CD4-positive, alpha-beta T cell treated with Interleukin-4 for 1 hour (primary cell): ENCODE measurements around the gene PPOX.
A peak's percentile ranks its signal among the peaks of the same experiment; 100 is the strongest.

Experiments
- DNase-seq, 2 donors: peaks; one replicate each; pipeline ENCODE4 v3.0.0-alpha.2; 2020 to 2022

The PPOX gene

DNA sequence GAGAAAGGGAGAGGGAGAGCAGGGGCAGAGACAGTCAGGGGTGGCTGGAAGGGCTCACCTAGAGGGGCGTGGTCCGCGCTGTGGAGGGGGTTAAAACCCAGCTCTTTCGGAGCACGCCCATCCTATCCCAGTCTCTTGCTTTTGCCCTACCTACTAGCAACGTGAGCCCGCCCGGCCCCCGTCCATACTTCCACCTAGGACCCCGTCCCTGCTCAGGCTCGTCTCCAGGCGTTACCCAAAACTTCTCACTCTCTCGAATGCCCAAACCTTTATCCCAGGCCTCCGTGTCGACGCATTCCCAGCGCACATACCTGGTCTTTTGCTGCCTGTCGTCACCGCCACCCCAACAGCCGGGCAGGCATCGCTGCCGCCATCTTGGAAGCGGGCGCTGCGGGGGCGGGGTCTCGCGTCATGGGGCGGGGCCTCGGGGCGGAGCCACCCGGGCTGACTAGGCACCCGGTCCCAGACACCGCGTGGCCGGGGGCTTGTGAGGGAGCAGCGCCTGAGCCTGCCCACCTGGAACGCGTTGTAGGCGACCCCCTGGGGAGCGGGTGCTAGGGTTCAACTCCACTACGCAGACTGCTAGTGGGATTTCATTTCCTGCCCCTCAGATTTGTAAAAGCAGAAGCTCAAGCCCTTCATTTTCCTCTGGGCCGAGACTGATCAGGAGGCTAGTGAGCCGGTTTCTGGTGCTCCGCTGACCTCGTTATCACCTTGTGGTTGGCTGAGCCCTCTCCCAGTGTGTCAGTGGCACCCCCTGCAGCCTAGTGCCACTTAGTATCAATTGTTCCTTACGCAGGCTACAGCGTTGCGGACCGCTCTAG lies 11.1 kb downstream of the PPOX start, which contains the start of gene B4GALT3:
B4GALT3 (minus strand) TSS at position 396 of the 824 bp plus-strand sequence. CDS start 1,447 bp downstream, outside the sequence.
- peak; percentile 90 to 93 for DNase-seq

DNA sequence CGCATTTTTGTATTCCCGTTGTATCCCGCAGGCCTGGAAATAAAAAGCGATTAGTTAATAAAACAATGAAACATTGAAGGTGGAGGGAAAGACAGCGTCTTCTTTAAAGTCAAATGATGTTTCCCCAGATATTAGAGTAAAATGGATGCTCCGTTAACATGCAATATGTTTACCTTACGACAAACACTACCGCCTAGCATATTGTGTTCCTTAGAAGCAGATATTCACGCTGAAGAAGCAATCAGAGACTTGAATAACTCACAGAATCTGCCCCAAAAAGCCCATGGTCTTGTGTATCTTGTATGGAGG lies 11.7 kb downstream of the PPOX start:
- DNase-seq = no peak

DNA sequence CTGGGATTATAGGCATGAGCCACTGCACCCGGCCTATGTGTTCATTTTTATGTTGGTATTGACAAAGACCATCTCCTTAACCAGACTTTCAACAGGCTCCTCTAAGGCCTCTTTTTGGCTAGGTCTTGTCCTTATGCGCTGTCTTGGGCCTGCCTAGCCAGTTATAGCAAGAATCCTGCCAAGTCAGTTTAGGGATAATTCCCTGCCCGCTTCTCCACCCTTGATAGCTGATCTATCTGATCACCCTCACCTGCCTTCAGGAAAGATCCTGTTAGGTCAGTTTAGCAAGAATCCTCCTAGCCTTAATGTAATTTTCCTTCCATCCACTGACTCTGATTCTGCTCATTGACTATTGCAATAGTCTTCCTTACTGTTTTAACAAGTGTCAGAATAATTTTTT lies 13.5 kb downstream of the PPOX start:
- DNase-seq = no peak

DNA sequence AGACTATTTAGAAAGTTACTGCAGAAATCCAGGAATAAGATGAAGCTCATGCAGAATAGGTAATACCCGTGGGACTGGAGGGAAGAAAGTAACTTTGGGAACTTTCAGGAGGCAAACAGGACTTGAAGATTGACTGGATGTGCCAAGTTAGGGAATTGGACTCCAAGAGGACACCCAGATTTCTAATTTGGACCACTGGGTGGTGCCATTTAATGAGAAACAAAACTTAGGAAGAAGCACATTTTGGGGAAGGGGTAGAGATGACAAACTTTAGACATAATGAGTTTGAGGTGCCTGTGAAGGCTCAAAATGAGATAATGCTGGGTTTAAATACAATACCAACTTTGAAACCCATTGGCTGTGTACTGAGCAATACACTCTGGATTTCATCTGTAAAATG lies 14.4 kb downstream of the PPOX start:
- peak in 1 of 2 donors; percentile 37 for DNase-seq

DNA sequence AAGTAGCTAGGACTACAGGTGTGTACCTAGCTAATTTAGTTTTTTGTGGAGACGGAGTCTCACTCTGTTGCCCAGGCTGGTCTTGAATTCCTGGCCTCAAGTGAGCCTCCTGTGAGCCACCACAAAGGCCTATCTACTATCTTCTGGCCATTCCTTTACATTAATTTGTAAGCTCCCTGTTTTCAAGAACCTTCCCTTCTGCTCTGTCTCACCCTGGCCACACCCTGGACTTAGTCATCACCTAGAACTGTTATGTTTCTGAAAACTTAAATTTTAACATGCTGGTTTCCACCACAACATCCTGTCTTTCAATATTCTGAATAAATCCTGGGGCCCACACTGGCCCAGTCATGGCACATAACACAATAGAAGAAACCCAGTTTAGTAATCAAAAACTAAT lies 16.0 kb downstream of the PPOX start:
- peak; percentile 74 to 85 for DNase-seq

DNA sequence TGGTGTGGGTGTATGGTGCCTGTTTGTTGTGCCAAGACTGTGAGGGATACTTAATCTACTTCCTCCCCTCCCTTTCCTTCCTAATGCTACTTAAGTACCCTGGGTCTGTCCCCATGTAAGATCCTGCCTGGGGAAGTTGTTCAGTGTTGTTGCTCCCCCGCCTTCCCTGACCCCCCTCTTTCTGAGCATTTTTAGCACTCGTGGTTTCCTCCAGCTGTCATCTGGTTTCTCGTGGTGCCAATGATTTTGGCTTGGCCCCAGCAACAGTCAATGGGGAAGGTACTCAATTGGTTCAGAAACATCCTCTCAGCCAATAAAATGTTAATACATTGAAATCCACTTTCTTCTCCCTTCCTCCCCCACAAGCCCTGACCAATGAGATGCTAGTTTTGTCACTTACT lies 19.1 kb downstream of the PPOX start:
- peak; percentile 89 to 93 for DNase-seq

DNA sequence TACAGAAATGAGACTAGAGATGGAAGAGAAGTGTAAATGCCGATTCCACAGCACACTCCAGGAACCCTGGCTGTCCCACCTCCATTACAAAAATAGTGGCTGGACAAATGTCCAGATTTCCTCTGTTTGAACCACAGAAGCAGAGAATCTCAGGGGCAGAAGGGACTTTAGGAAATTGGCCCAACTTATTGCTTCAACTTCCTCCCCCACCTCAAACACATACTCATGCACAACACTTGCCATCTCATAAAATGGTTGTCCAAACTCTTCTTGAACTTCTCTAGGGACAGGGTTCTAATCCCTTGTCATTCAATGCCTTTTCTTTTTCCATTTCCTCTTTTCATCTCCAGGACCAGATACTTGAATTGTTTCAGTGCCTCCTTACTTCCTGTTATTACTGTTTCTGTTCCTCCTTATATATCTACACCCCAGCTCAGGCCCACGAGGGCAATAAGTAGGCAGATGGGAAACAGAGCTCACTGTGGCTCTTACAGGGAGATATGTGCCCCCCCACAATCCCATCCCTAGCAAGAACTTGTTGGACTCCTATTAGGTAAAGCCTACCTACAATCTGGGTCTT lies 19.6 kb downstream of the PPOX start:
- peak; percentile 39 to 40 for DNase-seq

DNA sequence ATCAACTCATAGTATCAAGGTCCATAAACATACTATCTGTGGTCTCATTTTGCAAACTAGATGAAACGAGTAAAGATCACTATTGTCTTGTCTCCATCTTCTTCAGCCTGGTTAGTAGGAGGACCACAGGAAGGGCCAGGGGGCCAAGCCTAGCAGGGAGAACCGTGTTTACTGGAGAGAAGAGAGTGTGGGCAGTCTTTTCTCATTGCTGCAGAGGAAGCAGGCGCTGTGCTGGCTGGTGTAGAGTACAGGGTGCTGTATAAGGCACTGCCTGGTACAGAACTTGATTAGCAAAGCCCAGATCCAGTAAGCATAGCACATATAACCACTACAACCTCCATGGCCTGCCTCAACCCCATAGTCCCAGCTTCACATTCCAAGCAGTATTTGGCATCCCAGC lies 21.1 kb downstream of the PPOX start:
- no peak for DNase-seq

DNA sequence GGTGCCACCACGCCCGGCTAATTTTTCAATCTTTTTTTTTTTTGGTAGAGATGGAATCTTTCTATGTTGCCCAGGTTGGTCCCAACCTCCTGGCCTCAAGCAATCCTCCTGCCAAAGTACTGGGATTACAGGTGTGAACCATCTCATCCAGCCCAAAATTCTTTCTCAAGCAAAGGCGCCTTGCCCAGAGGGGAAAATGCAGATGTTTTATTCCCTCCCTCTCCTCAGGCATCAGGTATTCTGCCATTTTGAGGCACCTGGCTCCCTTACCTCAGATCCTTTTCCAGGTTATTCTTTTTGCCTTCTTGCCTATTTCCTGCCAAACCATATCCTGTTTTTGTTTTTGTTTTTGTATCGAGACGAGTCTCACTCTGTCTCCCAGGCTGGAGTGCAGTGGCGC lies 22.2 kb downstream of the PPOX start:
- DNase-seq = no peak

DNA sequence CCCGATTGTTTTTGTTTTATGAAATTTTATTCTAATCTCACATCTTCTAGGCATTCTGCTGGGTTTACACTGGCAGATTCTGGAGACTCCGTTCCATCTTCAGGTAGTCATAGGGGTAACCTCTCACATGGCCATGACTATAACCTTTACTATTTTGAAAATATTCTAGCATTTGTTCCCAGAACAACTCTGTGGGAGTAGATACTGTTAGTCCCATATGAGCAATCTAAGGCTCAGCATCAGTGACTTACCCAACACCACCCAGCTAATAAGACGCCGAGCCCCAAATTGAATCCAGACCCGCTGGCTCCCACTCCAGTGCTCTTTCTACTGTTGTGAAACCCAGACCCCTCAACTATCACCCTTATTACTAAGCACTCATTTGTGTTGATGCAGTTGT lies 22.8 kb downstream of the PPOX start:
- DNase-seq = no peak

DNA sequence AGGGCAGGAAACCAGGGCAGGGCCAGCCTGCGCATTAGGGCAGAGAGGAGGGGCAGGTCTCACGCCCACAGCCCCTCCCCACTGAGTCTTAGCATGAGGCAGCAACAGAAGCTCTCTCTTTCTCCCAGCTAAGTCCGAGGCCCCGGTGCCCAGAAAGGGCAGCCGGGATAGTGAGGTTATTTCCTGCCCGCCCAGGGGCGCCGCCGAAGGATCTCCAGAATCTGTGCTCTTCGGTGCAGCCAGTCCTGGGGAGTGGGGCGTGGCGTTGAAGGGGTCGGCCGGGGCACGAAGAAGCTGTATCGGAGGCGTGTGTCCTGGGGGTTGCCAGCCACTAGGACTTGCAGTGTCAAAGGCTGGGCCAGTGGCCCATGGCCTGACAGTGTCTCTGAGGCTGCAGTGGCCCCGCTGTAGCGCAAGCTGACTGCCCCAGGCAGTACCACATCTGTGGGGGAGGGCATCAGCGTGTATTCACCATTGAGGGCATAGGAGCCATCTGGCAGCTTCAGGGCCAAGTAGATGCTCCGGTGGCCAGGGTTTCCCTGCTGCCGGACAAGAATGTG lies 24.8 kb downstream of the PPOX start:
- no peak for DNase-seq

DNA sequence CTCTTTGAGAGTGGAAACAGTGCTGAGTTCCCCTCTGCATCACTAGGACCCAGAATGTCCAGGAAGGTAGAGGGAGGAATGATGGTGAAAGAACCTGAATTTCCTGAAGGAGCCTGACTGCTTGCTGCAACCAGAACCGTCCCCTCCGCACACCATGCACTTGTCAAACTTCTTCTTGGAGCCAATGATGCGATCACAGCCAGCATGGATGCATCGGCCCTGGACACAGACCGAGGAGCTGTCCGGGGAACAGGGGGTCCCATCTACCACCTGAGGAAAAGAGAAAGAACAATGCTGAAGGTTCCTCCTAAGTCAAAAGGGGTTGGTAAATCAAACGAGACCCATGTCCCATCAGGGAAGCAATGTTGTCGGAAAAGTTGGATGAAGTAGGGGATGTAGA lies 25.7 kb downstream of the PPOX start:
- DNase-seq = no peak

DNA sequence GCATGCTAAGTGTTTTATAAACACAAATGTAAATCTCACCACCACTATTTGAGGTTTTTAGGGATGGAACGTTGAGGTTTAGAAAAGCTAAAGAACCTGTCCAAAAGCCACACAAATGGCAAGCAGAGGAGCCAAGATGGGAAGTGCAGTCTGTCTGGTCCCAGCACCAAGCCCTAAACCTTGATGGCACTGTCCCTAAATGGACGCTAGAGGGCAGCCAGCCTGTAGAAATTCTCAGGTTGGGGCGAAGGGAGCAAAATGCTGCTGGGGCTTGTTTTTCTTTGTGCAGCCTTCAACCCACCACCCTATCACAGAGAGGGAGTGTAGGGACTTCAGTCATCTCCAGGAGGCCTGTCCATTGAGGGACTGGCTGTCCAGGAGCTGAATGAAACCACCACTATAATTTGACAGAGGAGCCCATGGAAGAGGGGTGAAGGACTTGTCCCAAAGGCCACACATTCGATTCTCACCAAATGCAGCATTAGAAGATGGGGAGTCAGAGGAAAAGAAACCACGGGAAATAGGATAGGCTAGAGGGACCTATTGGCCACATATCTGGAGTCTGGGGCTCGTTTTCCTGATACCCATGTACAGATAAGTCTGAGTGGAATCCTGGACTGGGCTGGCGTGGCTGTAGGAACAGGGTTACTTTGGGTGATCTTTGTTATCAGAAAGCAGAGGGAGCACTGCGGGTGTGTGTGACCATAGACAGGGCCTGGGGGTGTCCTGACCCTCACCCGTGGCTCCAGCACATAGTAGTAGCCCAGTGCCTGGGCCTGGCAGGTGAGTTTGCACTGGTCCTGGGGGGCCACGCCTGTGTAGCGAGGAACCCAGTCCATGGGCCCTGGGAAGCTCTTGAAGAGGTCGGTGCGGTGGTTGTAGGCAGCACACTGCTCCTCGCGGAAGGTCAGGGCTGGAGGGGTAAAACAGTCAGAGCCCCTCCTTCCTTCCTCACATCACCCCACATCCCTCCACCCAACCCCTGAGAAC lies 26.5 kb downstream of the PPOX start:
- peak; percentile 80 to 84 for DNase-seq

DNA sequence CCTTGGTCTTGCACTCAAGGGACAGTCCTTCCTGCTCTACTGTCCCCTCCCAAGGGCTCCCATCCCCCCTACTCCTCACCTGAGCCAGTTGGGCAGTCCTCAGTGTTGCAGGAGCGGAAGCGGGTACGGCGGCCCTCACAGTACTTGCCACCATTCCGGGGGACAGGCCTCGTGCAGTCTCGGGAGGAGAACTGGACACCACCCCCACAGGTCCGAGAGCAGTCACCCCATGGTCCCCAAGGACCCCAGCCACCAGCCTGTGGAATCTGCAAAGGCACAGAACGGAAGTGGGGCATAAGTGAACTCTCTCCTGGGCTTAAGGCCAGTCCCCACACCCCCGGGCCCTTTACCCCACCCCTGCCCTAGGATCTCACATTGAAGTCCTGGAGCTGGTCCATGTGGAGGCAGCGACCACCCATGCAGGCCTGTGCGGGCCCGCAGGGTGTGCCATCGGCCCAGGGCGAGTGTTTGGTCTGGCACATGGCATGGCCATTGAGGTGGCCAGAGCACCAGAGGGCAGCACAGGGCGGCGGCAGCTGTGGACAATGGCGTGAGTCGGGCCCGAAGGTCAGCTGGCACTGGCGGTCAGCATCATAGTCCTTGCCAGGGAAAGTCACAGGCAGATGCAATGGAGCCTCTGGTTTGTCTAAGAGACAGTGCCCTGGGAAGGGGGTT lies 27.5 kb downstream of the PPOX start:
- DNase-seq = no peak

DNA sequence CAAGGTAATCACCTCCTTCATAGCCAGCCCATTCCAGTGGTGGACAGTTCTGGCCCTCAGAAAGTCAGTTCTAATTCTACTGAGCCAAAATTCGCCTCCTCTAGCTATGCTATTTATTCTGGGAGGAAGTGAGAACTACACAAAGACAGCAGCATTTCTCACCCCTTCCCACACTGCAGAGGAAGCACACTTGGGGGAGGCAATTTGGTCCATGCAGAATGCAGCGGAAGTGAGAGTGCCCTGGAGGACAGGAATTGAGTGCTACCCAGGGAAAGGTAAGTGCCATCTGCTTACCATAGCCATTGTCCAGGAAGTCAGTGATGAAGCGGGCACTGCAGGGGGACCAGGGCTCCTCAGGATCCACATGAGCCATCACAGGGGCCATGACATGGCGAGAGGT lies 28.9 kb downstream of the PPOX start:
- no peak for DNase-seq

DNA sequence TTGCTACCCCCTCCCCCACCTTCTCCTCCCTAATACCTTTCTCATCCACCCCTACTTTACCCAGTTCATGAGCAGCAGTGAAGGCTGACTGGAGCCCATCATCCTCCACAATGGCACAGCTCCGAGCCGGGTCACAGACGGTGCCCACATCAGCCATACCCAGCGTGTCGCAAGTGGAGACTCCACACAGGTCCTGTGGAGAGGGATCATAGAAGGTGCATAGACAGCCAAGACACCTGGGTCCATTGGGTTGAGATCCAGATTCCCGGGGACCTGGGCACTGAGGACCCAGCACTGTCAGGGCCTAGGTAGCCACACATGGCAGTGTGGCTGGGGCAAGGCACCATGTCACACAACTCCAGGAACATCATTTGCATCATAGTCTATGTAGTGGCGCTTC lies 29.9 kb downstream of the PPOX start:
- no peak for DNase-seq

DNA sequence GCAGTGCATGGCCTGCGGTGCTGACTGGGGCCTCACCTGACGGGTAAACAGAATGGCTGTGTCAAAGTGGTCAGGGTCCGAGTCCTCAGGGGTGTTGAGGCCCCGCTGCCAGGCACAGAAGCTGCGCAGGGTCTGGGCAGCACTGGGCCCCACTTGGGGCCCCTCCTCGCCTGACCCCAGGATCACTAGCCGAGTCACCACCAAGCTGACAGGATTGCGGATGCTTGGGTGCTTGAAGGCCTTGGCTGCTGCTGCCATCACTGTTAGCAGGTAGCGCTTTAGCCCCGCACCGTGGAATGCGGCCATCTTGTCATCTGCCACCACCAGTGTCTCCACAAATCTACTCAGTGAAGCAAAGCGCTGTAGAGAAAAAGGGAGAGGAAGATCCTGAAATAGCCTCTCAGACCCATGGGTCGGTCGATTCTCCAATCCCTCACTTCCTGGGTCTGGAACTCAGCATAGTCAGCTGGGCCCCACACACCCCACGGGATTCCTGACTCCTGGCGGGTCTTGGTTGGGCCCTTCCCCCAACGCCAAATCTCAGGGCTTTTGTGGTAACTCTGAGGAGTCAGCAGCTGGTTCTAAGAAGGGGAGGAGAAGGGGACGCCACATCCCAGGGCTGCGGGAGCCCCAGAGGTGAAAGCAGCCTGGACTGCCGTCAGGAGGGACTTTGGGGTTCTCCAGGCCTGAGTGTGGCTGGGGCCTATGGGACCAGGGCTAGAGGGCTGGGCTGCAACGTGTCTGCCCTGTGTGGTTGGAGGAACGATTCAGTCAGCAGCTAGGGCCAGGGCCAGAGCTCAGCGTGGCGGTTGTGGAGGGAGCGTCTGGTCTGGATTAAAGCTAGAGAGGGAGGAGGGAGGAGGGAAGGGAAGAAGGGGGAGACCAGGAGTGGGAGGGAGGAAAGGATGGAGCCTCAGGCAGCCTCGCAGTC lies 30.6 kb downstream of the PPOX start:
- no peak for DNase-seq

DNA sequence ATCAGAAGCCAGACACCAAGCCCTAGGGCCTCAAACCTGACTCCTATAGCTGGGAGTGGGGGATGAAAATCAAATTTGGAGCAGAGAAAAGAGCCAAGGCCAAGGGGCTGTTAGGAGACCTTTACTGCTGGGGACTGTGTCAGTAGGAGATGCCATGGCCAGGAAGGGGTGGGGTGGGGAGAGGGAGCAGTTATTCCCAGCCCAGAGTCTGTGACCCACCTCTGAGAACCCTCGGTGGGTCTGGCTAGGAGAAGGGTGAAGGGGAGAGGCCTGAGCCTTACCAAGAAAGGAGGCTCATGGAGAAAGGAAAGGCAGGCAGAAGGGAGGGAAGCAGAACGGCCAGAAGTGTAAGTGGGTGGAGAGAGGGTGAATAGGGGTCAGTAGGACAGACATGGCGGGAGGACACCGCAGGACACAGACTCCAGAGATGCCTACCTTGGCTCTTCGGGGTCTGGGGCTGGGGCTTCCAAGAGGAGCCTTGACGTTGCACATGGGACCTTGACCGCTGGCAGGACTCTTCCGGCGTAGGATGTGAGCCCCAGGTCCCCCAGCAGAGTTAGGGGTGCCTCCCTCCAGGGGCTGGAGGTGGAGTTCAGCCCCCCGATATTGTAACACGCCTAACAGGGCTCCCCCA lies 31.5 kb downstream of the PPOX start:
- no peak for DNase-seq

DNA sequence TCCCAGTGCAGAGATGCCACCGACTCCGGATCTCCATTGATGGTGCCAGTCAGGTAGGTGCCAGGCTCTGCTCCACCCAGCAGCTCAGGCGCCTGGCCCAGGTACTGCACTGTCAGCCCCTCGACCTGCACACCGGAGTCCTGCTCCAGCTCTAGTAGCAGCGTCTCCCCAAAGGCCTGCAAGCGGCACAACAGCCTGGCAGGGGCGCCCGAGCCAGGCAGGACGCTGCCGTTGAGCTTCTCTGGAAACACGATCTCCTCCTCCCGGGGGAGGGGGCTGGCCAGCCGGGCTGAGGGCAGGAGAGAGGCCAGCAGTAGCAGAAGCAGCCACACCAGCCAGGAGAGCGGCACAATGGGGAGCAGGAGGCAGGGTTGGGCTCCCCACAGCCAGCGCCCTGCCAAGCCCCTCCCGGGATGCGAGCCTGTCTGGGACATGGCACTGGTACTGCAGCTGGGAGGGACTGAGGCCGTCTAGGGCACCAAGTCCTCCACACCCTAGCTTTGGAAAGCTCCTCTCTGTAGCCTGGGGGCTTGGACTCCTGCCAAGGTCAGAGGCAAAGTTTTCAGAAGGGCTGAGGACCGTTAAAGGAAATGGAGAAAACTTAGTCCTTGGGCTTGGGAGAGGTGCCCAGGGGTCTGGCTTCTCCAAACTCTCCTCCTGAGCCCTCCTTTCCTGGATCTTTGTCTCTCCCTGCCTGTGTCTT lies 32.1 kb downstream of the PPOX start:
- DNase-seq = no peak

DNA sequence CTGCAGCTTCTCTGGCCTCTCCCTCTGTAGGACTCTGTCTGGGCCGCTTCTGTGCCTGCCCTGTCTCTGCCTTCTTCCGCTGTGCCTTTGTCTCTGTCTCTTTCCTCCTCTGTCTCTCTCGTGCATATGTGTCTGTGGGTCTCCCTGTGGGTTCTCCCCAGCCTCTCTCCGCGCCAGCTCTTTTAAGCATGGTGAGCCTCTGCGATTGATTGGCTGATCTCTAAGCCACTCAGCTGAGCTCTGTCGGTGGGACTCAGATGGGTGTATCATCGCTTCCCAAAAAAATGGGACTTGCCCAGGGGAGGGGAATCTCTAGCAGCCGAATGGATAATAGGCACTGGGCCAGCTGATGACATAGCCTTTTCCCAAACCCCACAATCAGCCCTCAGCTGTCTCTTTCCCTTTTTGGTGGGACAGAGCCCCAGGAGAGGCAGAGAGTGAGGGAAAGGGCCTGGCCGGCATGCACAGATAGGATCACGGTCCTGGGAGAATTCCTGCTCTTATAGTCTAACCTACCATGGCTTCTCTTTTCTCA lies 32.7 kb downstream of the PPOX start, which contains the start of gene ADAMTS4:
ADAMTS4 (minus strand) TSS at position 158 of the 535 bp plus-strand sequence. CDS start 427 bp downstream, outside the sequence.
- no peak for DNase-seq
